Right lobe of liver (tissue), 6 donors: ENCODE data around the gene CACNB1. TPM values are rescaled to one million over a fixed set of nuclear protein-coding genes. Genes with fewer than 3 reads are reported as not detected.

Experiments
- ATAC-seq, 4 donors: fragments of 200-7000 bp; cut with Tn5 transposase; one replicate each; pipeline ENCODE4 v1.9.1; 2020; ENCODE audit warnings: mild to moderate bottlenecking in 4 of 4, moderate library complexity in 4 of 4
- DNase-seq, 3 donors: peaks; one replicate each; pipeline ENCODE4 v3.0.0-alpha.2; 2020
- H3K27ac ChIP-seq, 3 donors: fragments of 200-600 bp; one replicate each; pipeline ENCODE4 v1.8.0; 2022
- H3K27me3 ChIP-seq, 2 donors: fragments of 200-600 bp; one replicate each; pipeline ENCODE4 v1.8.0; 2022
- H3K36me3 ChIP-seq, 4 donors: fragments of 200-600 bp; sonication (generic) in 1 of 4; one replicate each; pipeline versions ENCODE4 v1.5.1 to v1.8.0; 2017 to 2022; ENCODE audit warnings: control low read depth in 1 of 4
- H3K4me1 ChIP-seq, 4 donors: fragments of 200-600 bp; sonication (generic) in 1 of 4; one replicate each; pipeline versions ENCODE4 v1.5.1 to v1.8.0; 2017 to 2022; ENCODE audit warnings: control low read depth in 1 of 4
- H3K4me3 ChIP-seq, 3 donors: fragments of 200-600 bp; one replicate each; pipeline ENCODE4 v1.8.0; 2022
- H3K9me3 ChIP-seq, 4 donors: fragments of 200-600 bp; sonication (generic) in 1 of 4; one replicate each; pipeline versions ENCODE4 v1.5.1 to v1.8.0; 2017 to 2022; ENCODE audit warnings: control low read depth in 1 of 4
- POLR2A ChIP-seq: fragments of 450-650 bp; IDR thresholded peaks from one replicate; pipeline ENCODE4 v1.6.1; 2017; ENCODE audit warnings: antibody characterized with exemption, mild to moderate bottlenecking
- WGBS: methylation state at CpG from one replicate; pipeline ENCODE4 v1.1.6; 2018; ENCODE audit warnings: low coverage, low lambda C conversion rate; ENCODE audit not compliant: insufficient coverage; ENCODE audit errors: missing lambda C conversion rate; 5-methylcytosine and 5-hydroxymethylcytosine counted together
- intact Hi-C, 2 donors: fragments of 100-400 bp; cut with DNase I; formaldehyde crosslinking; loops; one replicate each; pipeline versions ENCODE4 v1.11.2 to v1.14.1; 2022
- long read RNA-seq: library from polyadenylated mRNA; unstranded; transcript quantifications from one replicate; pipeline ENCODE4 v2.0.0, GENCODE V29; 2019
- total RNA-seq, 6 experiments: library from RNA; depleted of rRNA in 2 of 6; stranded (reverse); fragments of >200 nt in 2 of 6; fragmentation: NEBNext Ultra II Directional in 3 of 6; extraction: Animal tissue kit (Norgen Biotek cat#: 25700) in 3 of 6; gene quantifications; one replicate each; pipeline versions ENCODE4 v1.1.0 to v1.2.4, GENCODE V29; 2016 to 2023
- TF ChIP-seq, protein P1 (sequence below), 4 donors: fragments of 200-600 bp in 3 of 4; fragments of 450-650 bp in 1 of 4; IDR thresholded peaks; one replicate each; pipeline versions ENCODE4 v1.5.1 to v1.8.0; 2016 to 2022; ENCODE audit warnings: antibody characterized with exemption in 4 of 4, mild to moderate bottlenecking in 2 of 4
- donor health status: DM: no; HTN: yes; CAD: no.
- donor health status: DM: no; HTN: no; CAD: no.
- donor health status: DM: no; HTN: no; CAD: no.
- donor health status: DM: no; HTN: yes; CAD: no.
- donor health status: DM: no; HTN: yes; CAD: no.

Gene CACNB1
- total RNA-seq, result 1 to 10 TPM in 1 of 6 experiments, under 1 TPM in 4, not detected in 1; 0.18 to 1.3 (median 0.27) TPM
- long read RNA-seq, result 0 reads

DNA sequence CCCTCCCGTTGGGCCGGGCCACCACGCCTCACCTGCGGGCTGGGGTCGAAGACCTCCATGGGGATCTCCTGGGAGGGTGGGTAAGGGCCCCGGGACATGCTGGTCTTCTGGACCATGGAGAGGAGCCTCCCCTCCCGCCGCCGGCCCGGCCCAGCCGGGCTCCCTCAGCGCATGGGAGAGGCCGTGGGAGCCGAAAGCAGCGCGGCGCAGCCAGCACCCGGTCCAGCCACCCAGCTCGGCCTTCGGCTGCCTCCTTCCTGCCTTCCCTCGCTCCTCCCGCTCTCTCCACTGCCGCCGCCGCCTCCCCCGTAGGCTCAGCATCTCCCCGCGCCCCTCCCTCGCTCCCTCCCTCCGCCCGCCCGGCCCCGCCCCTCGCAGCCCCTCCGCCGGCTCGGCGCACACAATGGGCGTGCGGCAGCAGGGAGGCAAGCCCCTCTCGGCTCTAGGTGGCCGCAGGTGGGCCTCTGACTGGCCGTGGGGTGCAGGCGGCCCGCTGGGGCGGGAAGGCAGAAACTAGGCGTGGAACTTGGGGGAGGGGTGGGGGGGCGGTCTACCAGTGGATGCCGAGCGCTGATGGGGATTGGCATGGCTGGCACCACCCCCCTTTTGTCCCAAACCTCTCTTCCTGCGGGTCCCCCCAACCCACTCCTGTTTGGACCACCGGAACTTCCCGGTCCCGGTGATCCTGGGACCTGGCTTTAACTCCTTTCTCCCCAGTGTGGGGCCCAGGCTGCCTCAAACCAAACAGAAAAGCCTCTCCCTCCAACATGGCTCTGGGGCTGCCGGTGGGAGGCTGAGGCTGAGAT lies at the start of gene CACNB1:
Gene CACNB1, minus strand, starts transcription at position 290 of the 806 bp plus-strand sequence. Its CDS starts 174 bp downstream, at position 116.
- Histone ChIP-seq H3K27me3 (no peaks in the 10 kb centered on the region), H3K4me3 (peak within 1 kb of the TSS; percentile 50 to 59 (median 52)), H3K9me3 (no peaks in the 10 kb centered on the region), H3K27ac (no peak within 1 kb of the TSS), H3K36me3 (peaks cover 5 to 15% (median 10%) of the 10 kb centered on the region in 4 donors), H3K4me1 (peaks cover 0 to 28% (median 3%) of the 10 kb centered on the region in 4 donors)
- peak; percentile 39 to 57 (median 50) for ATAC-seq
- intact Hi-C loops, result no loop called here
- TF ChIP-seq POLR2A, result peak; percentile 11
- TF ChIP-seq, protein P1, sequence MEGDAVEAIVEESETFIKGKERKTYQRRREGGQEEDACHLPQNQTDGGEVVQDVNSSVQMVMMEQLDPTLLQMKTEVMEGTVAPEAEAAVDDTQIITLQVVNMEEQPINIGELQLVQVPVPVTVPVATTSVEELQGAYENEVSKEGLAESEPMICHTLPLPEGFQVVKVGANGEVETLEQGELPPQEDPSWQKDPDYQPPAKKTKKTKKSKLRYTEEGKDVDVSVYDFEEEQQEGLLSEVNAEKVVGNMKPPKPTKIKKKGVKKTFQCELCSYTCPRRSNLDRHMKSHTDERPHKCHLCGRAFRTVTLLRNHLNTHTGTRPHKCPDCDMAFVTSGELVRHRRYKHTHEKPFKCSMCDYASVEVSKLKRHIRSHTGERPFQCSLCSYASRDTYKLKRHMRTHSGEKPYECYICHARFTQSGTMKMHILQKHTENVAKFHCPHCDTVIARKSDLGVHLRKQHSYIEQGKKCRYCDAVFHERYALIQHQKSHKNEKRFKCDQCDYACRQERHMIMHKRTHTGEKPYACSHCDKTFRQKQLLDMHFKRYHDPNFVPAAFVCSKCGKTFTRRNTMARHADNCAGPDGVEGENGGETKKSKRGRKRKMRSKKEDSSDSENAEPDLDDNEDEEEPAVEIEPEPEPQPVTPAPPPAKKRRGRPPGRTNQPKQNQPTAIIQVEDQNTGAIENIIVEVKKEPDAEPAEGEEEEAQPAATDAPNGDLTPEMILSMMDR (IDR thresholded peaks at IDR 0.05), result no peak
- 0% methylated on average over 13 of the region's 55 CpGs for WGBS
- peak; percentile 63 to 74 (median 68) for DNase-seq

DNA sequence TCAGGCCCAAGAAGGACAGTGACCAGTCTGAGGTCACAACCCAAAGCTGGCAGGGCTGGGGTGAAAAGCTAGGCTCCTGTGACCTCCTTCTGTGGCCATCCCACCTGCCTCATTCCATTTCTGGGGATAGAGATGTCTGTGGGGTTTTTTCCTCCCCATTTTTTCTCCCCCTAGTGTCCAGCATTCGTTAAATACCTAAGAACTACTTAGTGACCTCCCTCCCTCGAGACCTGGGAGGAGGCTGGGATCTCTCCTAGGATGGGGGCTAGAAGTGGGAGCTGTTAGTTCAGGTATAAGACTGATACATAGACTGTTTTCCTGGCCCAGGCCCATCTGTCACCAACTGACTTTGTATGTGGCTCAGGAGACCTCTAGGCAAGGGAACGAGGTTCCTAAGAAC lies 48.8 kb upstream of the CACNB1 start:
- TF ChIP-seq, protein P1 (IDR thresholded peaks at IDR 0.05), result no peak
- no peak for TF ChIP-seq POLR2A
- Histone ChIP-seq H3K36me3 (no peaks in the 10 kb centered on the region), H3K4me1 (no peaks in the 10 kb centered on the region), H3K9me3 (no peaks in the 10 kb centered on the region), H3K27me3 (no peaks in the 10 kb centered on the region), H3K27ac (no peak overlapping the region), H3K4me3 (no peak overlapping the region)
- 48% methylated on average over 3 of the region's 3 CpGs for WGBS
- intact Hi-C loops, result no loop called here
- DNase-seq (no peak), ATAC-seq (no peak)

DNA sequence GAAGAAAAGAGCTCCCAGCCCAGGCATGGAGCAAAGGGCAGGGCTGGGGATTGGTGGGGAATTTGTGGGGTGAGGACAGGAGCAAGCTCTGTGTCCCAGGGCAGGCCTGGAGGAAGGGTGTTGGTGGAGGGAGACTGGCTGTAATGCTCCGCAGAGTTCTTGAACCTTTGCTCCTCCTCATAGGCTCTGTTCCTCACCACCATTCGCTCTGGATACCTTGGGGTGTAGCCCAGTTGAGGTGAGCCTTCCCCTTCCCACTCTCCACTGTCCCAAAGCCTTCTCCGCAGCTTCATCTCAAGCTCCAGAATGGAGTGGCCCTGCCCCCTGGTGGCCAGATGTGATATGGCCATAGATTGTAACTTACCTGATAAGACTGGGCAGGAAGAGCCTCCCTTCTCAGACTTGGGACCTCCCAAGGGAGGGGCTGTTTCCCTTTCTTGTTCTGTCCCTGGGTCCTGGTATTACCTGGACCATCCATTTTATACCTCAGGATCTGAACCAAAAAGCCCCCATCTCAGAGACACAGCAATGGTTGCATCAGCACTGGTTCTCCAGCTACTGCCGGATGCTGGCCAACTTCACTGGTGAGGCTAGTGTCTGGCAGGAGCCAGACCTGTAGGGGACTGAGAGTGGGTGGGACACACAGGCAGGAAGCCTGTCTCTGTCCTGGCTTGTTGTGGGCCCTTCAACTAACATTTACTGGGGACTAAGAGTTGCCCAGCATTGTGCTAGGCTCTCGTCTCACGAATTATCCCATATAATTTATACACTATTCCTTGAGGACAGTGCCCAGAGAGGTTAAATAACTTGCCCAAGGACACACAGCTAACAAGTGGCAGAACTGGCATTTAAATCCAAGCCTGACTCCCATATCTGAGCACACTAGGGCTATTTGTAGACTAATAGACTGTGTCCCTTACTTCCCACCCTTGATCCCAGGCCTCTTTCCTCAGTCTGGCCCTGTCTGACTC lies 47.4 kb upstream of the CACNB1 start:
- WGBS, result 50% methylated on average over 4 of the region's 6 CpGs
- H3K4me1 ChIP-seq, result no peaks in the 10 kb centered on the region
- no peak overlapping the region for H3K4me3 ChIP-seq
- no peak overlapping the region for H3K27ac ChIP-seq
- H3K27me3 ChIP-seq, result no peaks in the 10 kb centered on the region
- H3K9me3 ChIP-seq, result no peaks in the 10 kb centered on the region
- peak; percentile 85 to 96 (median 90) for ATAC-seq
- no peaks in the 10 kb centered on the region for H3K36me3 ChIP-seq
- TF ChIP-seq, protein P1 (IDR thresholded peaks at IDR 0.05), result peak; percentile 88 to 98 (median 96)
- no peak for TF ChIP-seq POLR2A
- DNase-seq, result peak; percentile 80 to 81 (median 80)
- intact Hi-C loops, result loop anchor here in 1 of 2 donors (5.0 kb wide), 1 partner anchor 38 kb away; no protein-coding TSS in a partner anchor

DNA sequence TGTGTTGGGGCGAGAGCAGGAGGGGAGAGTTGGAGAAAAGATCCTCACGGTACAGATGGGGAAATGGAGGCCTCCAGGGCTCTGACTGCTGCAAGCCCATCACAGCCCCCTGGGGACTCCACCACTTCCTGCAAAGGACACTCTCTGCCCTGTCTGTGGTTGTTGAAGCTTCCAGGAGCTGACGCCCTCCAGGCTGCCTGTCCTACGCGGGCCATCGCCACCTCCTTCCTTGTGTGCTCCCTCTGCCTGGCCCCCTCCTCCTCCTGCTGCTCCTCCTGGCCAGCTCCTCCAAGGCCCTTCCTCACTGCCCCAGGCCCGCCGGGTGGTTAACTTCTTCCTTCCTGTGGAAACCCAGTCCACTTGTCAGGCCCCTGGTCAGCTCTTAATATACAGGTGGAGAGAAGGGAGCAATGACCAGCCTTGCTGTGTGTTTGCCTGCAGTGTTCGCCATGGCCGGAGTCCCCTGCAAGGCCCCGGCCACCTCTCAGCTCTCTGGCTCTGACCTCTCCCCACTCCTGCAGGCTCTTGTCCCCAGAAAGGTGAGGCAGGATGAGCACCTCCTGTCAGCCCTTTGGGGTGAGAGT lies 46.6 kb upstream of the CACNB1 start:
- no peak overlapping the region for H3K4me3 ChIP-seq
- TF ChIP-seq, protein P1 (IDR thresholded peaks at IDR 0.05), result no peak
- no peak for TF ChIP-seq POLR2A
- intact Hi-C loops, result loop anchor here in 1 of 2 donors (5.0 kb wide), 1 partner anchor 37 kb away; no protein-coding TSS in a partner anchor
- WGBS, result 50% methylated on average over 10 of the region's 11 CpGs
- H3K9me3 ChIP-seq, result no peaks in the 10 kb centered on the region
- no peaks in the 10 kb centered on the region for H3K36me3 ChIP-seq
- DNase-seq (no peak), ATAC-seq (no peak)
- H3K4me1 ChIP-seq, result no peaks in the 10 kb centered on the region
- no peak overlapping the region for H3K27ac ChIP-seq
- no peaks in the 10 kb centered on the region for H3K27me3 ChIP-seq
